Suprapubic skin (tissue), 4 donors: ENCODE results near the gene ZFYVE28. TPM values are rescaled to one million over a fixed set of nuclear protein-coding genes. Genes with fewer than 3 reads are reported as not detected.

Source experiments
- DNase-seq, 2 donors: peaks; one replicate each; pipeline ENCODE4 v3.0.0-alpha.2; 2019; ENCODE audit warnings: low spot score in 2 of 2
- H3K27ac ChIP-seq: fragments of 200-600 bp; sonication (generic); one replicate; pipeline ENCODE4 v1.5.1; 2019
- H3K27me3 ChIP-seq: fragments of 200-600 bp; sonication (generic); one replicate; pipeline ENCODE4 v1.5.1; 2019
- H3K36me3 ChIP-seq: fragments of 200-600 bp; sonication (generic); one replicate; pipeline ENCODE4 v1.5.1; 2019
- H3K4me1 ChIP-seq: fragments of 200-600 bp; sonication (generic); one replicate; pipeline ENCODE4 v1.5.1; 2019
- H3K4me3 ChIP-seq: fragments of 200-600 bp; sonication (generic); one replicate; pipeline ENCODE4 v1.5.1; 2019; ENCODE audit warnings: mild to moderate bottlenecking
- H3K9me3 ChIP-seq: fragments of 200-600 bp; sonication (generic); one replicate; pipeline ENCODE4 v1.5.1; 2019
- EP300 ChIP-seq: sonication (generic); formaldehyde crosslinking; IDR thresholded peaks from one replicate; pipeline ENCODE4 v1.6.1; 2017; ENCODE audit warnings: antibody characterized with exemption
- POLR2A ChIP-seq, 2 donors: fragments of 450-650 bp; IDR thresholded peaks; one replicate each; pipeline ENCODE4 v1.6.1; 2017; ENCODE audit warnings: antibody characterized with exemption in 2 of 2, mild to moderate bottlenecking in 2 of 2, moderate library complexity in 2 of 2
- POLR2AphosphoS5 ChIP-seq, 3 donors: sonication (generic); formaldehyde crosslinking; IDR thresholded peaks; one replicate each; pipeline ENCODE4 v1.6.1; 2017; ENCODE audit warnings: antibody characterized with exemption in 3 of 3
- WGBS: methylation state at CpG from one replicate; pipeline ENCODE4 v1.1.5; 2018; 5-methylcytosine and 5-hydroxymethylcytosine counted together
- total RNA-seq, 4 donors: library from RNA; depleted of rRNA; stranded (reverse); fragments of >200 nt; gene quantifications; one replicate each; pipeline ENCODE4 v1.1.0, GENCODE V29; 2016
- TF ChIP-seq, protein P1 (sequence below), 2 donors: fragments of 200-600 bp in 1 of 2; fragments of 450-650 bp in 1 of 2; sonication (generic) in 1 of 2; IDR thresholded peaks; one replicate each; pipeline ENCODE4 v1.5.1; 2016 to 2019; ENCODE audit warnings: antibody characterized with exemption in 2 of 2, mild to moderate bottlenecking in 1 of 2, moderate library complexity in 1 of 2

The ZFYVE28 gene
- total RNA-seq, 4 donors from 2014 or later: 7.6 to 21.3 (median 9.9) TPM

DNA sequence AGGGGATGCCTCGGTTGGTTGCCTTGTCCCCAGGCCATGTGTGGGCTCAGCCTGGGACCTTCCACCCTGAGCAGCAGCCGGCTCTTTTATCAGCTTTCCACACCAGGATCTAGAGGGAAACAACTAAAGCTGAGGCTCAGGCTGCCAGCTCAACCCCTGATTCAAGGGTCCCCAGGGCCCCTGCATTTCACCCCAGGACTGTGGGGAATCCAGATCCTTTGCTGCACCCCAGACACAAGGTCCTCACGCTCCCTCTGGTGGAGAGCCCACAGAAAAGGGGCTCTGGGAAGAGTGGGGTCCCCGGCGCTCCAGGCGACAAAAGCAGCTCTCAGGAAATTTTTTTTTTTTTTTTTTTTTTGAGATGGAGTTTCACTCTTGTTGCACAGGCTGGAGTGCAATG is 64.3 kb downstream of the ZFYVE28 start:
- no peaks in the 10 kb centered on the region for H3K27me3 ChIP-seq
- DNase-seq: peak; percentile 19 to 55
- WGBS: 78% methylated on average over 6 of the region's 6 CpGs
- no peaks in the 10 kb centered on the region for H3K36me3 ChIP-seq
- H3K4me3 ChIP-seq: no peak overlapping the region
- no peak for TF ChIP-seq POLR2AphosphoS5 (IDR thresholded peaks at IDR 0.05)
- no peak for TF ChIP-seq EP300
- TF ChIP-seq, protein P1, sequence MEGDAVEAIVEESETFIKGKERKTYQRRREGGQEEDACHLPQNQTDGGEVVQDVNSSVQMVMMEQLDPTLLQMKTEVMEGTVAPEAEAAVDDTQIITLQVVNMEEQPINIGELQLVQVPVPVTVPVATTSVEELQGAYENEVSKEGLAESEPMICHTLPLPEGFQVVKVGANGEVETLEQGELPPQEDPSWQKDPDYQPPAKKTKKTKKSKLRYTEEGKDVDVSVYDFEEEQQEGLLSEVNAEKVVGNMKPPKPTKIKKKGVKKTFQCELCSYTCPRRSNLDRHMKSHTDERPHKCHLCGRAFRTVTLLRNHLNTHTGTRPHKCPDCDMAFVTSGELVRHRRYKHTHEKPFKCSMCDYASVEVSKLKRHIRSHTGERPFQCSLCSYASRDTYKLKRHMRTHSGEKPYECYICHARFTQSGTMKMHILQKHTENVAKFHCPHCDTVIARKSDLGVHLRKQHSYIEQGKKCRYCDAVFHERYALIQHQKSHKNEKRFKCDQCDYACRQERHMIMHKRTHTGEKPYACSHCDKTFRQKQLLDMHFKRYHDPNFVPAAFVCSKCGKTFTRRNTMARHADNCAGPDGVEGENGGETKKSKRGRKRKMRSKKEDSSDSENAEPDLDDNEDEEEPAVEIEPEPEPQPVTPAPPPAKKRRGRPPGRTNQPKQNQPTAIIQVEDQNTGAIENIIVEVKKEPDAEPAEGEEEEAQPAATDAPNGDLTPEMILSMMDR (IDR thresholded peaks at IDR 0.05): no peak
- no peak for TF ChIP-seq POLR2A (IDR thresholded peaks at IDR 0.05)
- no peaks in the 10 kb centered on the region for H3K4me1 ChIP-seq
- H3K27ac ChIP-seq: no peak overlapping the region
- H3K9me3 ChIP-seq: no peaks in the 10 kb centered on the region

DNA sequence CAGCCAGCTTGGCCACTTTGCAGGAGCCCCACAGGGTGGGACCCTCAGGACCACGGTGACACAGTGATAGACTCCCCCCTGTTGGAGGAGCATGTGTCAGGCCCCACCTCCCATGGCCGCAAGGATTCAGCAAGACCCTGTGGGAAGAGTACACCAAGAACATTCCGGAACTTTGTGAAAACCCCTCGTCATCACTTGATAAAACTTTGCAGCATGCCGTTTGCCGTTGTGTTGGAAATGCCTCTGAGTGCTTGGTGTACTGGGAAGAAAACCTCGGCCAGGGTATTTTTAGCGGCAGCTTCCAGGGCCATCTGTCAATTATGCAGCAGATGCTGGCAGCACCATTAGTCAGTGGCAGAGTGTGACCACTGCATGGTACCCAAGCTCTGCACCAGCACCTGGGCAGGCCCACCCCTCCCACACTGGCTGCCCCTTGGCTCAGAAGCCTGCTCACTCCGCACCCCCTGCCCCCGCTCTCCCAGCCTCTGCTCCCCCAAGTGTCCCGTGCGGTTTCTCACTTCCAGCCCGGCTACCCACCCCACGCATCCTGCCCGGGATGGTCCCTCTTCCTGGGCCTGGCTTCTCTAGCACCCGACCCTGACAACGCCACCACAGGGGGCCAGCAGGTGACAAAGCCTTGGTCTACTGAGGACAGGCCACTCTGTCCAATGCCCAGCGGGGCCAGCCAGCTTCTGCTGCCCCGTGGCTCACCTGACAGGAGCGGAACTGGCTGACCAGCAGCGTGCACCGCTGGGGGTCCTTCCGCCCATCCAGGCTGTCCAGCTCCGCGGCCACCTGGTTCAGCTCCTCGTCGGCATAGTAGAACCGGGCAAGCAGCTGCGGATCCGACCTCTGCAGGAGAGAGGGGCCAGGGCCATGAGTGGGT is 65.0 kb downstream of the ZFYVE28 start:
- H3K9me3 ChIP-seq: no peaks in the 10 kb centered on the region
- DNase-seq: peak; percentile 46 to 68
- no peaks in the 10 kb centered on the region for H3K27me3 ChIP-seq
- H3K4me3 ChIP-seq: no peak overlapping the region
- TF ChIP-seq POLR2AphosphoS5 (IDR thresholded peaks at IDR 0.05) (no peak), EP300 (no peak), POLR2A (IDR thresholded peaks at IDR 0.05) (no peak)
- TF ChIP-seq, protein P1 (IDR thresholded peaks at IDR 0.05): no peak
- no peak overlapping the region for H3K27ac ChIP-seq
- no peaks in the 10 kb centered on the region for H3K36me3 ChIP-seq
- H3K4me1 ChIP-seq: no peaks in the 10 kb centered on the region
- WGBS: 85% methylated on average over 25 of the region's 30 CpGs

DNA sequence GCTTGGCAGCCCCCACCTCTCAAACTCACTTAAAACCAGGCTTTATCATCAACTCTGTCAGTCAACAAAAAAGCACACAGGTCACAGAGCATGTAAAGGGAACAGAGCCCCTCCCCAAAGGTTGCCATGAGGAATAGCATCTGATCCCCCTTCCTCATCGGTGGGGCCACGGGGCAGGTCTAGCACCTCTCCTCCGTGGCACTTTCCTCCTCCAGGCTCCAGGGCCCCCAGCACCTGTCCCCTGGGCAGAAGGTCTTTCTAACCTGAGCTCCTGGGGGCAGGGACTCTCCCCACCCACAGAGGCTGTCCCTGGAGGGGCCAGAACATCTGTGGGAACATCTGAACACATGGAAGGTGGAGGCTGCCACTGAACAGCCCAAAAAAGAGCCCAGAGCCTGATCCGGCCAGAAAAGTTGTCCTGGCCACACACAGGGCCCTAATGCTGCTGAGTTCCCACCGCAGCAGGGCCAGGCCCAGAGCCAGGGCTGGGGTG is 65.7 kb downstream of the ZFYVE28 start:
- DNase-seq: peak; percentile 33 to 59
- no peaks in the 10 kb centered on the region for H3K4me1 ChIP-seq
- H3K9me3 ChIP-seq: no peaks in the 10 kb centered on the region
- no peak overlapping the region for H3K27ac ChIP-seq
- 100% methylated on average over 3 of the region's 5 CpGs for WGBS
- no peak for TF ChIP-seq POLR2AphosphoS5 (IDR thresholded peaks at IDR 0.05)
- no peak for TF ChIP-seq POLR2A (IDR thresholded peaks at IDR 0.05)
- TF ChIP-seq, protein P1 (IDR thresholded peaks at IDR 0.05): no peak
- TF ChIP-seq EP300: no peak
- no peaks in the 10 kb centered on the region for H3K27me3 ChIP-seq
- no peaks in the 10 kb centered on the region for H3K36me3 ChIP-seq
- H3K4me3 ChIP-seq: no peak overlapping the region

DNA sequence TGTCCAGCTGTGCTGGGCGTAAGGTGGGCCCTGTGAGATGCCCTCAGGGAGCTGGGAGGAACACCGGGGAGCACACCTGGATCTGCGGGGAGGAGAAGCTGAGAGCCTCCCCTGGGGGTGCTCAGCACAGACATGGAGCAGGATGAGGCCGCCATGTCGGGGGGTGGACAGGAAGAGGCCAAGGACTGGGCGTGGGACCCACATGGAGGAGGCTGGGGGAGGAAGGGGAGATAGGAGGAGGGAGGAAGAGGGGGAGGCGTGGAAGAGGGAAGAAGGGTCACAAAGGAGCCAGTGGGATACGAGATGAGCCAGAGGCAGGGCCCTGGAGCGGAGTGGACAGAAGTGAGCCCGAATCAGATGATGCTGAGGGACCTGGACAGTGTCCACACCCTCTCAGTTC is 66.3 kb downstream of the ZFYVE28 start:
- H3K27me3 ChIP-seq: no peaks in the 10 kb centered on the region
- no peak for TF ChIP-seq POLR2A (IDR thresholded peaks at IDR 0.05)
- H3K4me1 ChIP-seq: no peaks in the 10 kb centered on the region
- 92% methylated on average over 10 of the region's 10 CpGs for WGBS
- no peaks in the 10 kb centered on the region for H3K9me3 ChIP-seq
- peak; percentile 41 to 52 for DNase-seq
- H3K4me3 ChIP-seq: no peak overlapping the region
- H3K27ac ChIP-seq: no peak overlapping the region
- no peaks in the 10 kb centered on the region for H3K36me3 ChIP-seq

DNA sequence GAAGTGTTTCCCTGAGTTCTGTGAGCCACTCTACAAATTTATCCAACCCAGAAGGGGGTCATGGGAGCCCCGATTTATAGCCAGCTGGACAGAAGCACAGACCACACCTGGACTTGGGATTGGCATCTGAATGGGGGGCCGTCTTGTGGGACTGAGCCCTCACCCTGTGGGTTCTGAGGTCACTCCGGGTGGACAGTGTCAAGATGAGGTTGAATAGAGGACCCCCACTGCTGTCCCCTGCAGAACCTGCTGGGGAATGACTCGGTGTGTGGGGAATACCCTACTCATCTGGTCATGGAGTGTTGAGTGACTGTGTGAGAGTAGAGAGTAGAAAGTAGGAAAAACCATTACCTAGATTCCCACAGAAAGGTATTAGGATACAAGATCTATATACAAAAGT is 67.5 kb downstream of the ZFYVE28 start:
- H3K27ac ChIP-seq: no peak overlapping the region
- 85% methylated on average over 4 of the region's 4 CpGs for WGBS
- TF ChIP-seq, protein P1 (IDR thresholded peaks at IDR 0.05): no peak
- TF ChIP-seq POLR2AphosphoS5 (IDR thresholded peaks at IDR 0.05) (no peak), POLR2A (IDR thresholded peaks at IDR 0.05) (no peak), EP300 (no peak)
- no peak overlapping the region for H3K4me3 ChIP-seq
- peak; percentile 20 to 59 for DNase-seq
- no peaks in the 10 kb centered on the region for H3K36me3 ChIP-seq
- no peaks in the 10 kb centered on the region for H3K4me1 ChIP-seq
- no peaks in the 10 kb centered on the region for H3K9me3 ChIP-seq
- H3K27me3 ChIP-seq: no peaks in the 10 kb centered on the region
